ENCODE results near the gene EFEMP1.

DNA sequence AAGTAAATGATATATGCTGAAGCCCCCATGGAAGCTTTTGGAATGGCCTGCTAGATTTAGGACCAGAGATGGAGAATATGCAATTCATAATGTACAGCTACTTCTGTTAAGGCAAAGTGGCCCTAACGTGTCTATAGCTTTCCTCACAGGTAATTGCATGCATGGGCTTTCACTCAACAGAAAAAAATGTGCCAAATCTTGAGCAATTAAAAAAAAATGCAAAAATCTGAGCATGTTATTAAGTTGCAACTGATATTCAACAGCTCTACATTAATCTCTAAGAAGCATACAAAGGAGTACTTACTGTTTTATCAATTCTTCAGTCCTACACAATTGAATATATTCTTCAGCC lies 79.6 kb downstream of the EFEMP1 start:
- TF ChIP-seq, protein P1, sequence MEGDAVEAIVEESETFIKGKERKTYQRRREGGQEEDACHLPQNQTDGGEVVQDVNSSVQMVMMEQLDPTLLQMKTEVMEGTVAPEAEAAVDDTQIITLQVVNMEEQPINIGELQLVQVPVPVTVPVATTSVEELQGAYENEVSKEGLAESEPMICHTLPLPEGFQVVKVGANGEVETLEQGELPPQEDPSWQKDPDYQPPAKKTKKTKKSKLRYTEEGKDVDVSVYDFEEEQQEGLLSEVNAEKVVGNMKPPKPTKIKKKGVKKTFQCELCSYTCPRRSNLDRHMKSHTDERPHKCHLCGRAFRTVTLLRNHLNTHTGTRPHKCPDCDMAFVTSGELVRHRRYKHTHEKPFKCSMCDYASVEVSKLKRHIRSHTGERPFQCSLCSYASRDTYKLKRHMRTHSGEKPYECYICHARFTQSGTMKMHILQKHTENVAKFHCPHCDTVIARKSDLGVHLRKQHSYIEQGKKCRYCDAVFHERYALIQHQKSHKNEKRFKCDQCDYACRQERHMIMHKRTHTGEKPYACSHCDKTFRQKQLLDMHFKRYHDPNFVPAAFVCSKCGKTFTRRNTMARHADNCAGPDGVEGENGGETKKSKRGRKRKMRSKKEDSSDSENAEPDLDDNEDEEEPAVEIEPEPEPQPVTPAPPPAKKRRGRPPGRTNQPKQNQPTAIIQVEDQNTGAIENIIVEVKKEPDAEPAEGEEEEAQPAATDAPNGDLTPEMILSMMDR (IDR thresholded peaks at IDR 0.05; ENCODE audit: low read depth, low read length), result no peak
- TF ChIP-seq POLR2A (IDR thresholded peaks at IDR 0.05; ENCODE audit: extremely low read depth, insufficient read length) (no peak), MYC (IDR thresholded peaks at IDR 0.05; ENCODE audit: low read depth, low read length) (no peak)

All from NB4 (cell line).